Vagina (tissue), 2 donors: ENCODE measurements around the gene HDAC8.

Experiments
- CTCF ChIP-seq, 3 experiments: fragments of 450-650 bp in 2 of 3; fragments of 200-600 bp in 1 of 3; sonication (generic) in 1 of 3; IDR thresholded peaks; one replicate each; pipeline ENCODE4 v1.5.1; 2017 to 2019; ENCODE audit warnings: antibody characterized with exemption in 3 of 3, mild to moderate bottlenecking in 2 of 3, moderate library complexity in 2 of 3
- POLR2A ChIP-seq, 2 donors: fragments of 450-650 bp; IDR thresholded peaks; one replicate each; pipeline ENCODE4 v1.6.1; 2017; ENCODE audit warnings: antibody characterized with exemption in 2 of 2, mild to moderate bottlenecking in 2 of 2, moderate library complexity in 2 of 2

GRCh38 chrX:72295745-72296144 lies 276.9 kb downstream of the HDAC8 start:
- TF ChIP-seq CTCF (IDR thresholded peaks at IDR 0.05) (no peak), POLR2A (IDR thresholded peaks at IDR 0.05) (no peak)
